AG04450 (cell line): ENCODE results near the gene TRPM2. TPM values are rescaled to one million over a fixed set of nuclear protein-coding genes. Genes with fewer than 3 reads are reported as not detected.

Source experiments
- CTCF ChIA-PET: fragments of 300-600, 350-600 bp; formaldehyde crosslinking; extraction: SDS; loops from one replicate; lab custom pipeline; 2022; ENCODE audit warnings: antibody characterized with exemption, inconsistent platforms; lab: Charles Lee
- POLR2A ChIA-PET: fragments of 350-600 bp; formaldehyde crosslinking; extraction: SDS; loops from one replicate; lab custom pipeline; 2021; ENCODE audit warnings: antibody characterized with exemption, inconsistent platforms; lab: Yijun Ruan, JAX
- DNase-seq: peaks from one replicate; pipeline ENCODE4 v3.0.0-alpha.2; 2011; ENCODE audit warnings: low read depth, low spot score
- H3K27ac ChIP-seq: one replicate; pipeline ENCODE4 v1.5.1; 2012; ENCODE audit warnings: low read depth, low read length, control low read depth
- H3K27me3 ChIP-seq: one replicate; pipeline ENCODE4 v1.6.0; 2012; ENCODE audit warnings: low read length; ENCODE audit not compliant: control insufficient read depth, insufficient read depth
- H3K4me3 ChIP-seq: 2 replicates; pipeline ENCODE4 v1.5.1; 2011; ENCODE audit warnings: mild to moderate bottlenecking, low read depth, low read length, control low read depth
- H3K9me3 ChIP-seq: 2 replicates; pipeline ENCODE4 v1.5.1; 2012; ENCODE audit warnings: low read length; ENCODE audit not compliant: control insufficient read depth, insufficient read depth
- polyA plus RNA-seq: library from polyadenylated mRNA; depleted of rRNA; stranded (reverse); fragments of >200 nt; gene quantifications from 2 replicates; pipeline ENCODE4 v1.2.3, GENCODE V29; 2011
- TF ChIP-seq, protein P1 (sequence below): IDR thresholded peaks from 2 replicates; pipeline ENCODE4 v1.5.1; 2011; ENCODE audit warnings: low read depth, low read length, control low read depth, inconsistent platforms

The TRPM2 gene
- polyA plus RNA-seq, 1 experiment, result not detected

DNA sequence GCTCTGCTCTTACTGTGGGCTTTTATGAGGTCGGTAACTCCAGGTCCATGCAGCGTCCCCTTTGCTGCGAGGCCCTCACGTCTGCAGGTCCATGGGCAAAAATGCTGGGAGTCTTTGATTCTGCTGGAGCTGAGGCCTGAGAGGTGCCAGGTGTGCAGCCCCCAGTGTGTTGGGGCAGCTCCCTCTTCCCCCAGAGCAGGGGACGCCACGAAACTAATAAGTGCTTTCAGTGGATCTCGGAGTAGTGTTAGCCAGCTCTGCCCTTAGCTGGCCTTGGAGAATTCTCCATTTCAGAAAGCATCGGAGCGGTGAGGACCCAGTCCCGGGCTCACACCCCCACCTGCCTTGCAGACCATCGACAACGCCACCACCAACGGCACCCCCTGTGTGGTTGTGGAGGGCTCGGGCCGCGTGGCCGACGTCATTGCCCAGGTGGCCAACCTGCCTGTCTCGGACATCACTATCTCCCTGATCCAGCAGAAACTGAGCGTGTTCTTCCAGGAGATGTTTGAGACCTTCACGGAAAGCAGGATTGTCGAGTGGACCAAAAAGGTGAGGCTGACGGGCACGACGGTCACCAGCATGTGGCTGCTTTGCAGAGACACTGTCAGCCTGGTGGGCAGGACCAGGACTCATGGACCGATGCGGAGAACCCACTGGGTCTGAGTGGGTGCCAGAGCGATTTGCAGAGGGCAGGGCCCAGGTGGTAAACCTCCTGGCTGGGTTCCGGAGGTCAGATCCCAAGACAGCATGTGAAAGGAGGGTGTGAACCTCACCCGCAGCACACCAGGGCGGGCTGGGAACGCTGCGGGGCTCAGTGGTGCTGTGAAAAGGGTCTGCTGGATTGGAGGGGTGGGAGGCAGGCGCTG lies 25.5 kb downstream of the TRPM2 start:
- Histone ChIP-seq H3K4me3 (no peak overlapping the region), H3K9me3 (peaks cover 53% of the 10 kb centered on the region), H3K27ac (no peak overlapping the region), H3K27me3 (no peaks in the 10 kb centered on the region)
- CTCF ChIA-PET, result no interaction called here
- TF ChIP-seq, protein P1, sequence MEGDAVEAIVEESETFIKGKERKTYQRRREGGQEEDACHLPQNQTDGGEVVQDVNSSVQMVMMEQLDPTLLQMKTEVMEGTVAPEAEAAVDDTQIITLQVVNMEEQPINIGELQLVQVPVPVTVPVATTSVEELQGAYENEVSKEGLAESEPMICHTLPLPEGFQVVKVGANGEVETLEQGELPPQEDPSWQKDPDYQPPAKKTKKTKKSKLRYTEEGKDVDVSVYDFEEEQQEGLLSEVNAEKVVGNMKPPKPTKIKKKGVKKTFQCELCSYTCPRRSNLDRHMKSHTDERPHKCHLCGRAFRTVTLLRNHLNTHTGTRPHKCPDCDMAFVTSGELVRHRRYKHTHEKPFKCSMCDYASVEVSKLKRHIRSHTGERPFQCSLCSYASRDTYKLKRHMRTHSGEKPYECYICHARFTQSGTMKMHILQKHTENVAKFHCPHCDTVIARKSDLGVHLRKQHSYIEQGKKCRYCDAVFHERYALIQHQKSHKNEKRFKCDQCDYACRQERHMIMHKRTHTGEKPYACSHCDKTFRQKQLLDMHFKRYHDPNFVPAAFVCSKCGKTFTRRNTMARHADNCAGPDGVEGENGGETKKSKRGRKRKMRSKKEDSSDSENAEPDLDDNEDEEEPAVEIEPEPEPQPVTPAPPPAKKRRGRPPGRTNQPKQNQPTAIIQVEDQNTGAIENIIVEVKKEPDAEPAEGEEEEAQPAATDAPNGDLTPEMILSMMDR, result no peak
- POLR2A ChIA-PET, result no interaction called here
- DNase-seq, result no peak

DNA sequence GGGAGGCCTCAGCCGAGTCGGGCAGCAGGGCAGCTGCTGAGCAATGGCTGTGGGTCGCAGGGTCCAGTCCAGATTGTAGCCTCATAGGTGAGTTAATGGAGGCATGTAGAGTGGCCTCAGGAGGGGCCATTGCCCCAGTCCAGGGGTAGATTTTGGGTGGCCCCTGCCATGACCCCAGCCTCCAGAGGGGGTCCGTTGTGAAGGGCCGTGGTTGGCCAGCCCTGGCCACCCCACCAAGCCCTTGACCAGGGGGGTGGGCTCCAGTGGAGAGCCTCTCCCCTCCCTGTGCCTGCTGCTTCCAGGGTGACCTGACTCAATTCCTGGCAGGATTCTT lies 26.1 kb downstream of the TRPM2 start:
- ChIA-PET POLR2A (no interaction called here), CTCF (no interaction called here)
- Histone ChIP-seq H3K27ac (no peak overlapping the region), H3K27me3 (no peaks in the 10 kb centered on the region), H3K4me3 (no peak overlapping the region), H3K9me3 (peaks cover 50% of the 10 kb centered on the region)
- DNase-seq, result no peak
- TF ChIP-seq, protein P1, result no peak

DNA sequence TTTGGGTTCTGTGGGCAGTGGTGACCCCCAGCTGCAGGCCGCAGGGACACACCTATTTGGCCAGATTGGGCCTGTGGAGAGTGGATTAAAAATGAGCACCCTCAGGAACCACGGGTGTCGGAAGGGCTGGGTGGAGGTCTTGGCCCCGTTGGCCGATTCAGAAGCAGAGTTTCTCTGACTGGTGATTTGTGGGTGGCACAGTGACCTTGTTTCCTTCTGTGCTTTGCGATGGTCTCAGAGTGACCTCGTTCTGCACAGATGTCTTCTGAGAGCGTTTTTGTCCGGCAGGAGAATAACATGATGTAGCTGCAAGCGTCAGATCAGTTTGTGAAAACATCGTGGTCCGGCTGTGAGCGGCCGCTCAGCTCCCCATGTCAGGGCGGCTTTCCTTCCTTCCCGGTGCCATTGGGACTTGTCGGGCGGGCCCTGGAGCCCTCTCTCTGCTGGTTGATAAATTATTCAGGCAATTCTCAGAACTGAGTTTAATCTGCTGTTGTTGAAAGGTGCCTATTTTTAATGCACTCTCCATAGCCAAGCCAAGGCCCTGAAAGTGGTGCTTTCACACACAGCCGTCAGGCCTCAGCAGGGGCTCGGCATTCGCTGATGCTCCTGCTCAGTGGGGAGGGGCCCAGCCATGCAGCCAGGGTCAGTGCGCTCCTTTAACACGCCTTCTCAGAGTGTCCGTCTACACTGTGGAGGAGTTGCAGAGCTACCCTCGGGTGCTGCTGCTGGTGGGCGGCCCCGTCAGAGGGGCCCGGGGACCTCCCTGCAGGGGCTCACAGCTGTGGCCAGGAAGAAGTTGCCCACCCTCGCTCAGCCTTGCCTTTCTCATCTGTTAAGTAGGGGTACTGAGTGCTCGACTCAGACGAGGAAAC lies 26.8 kb downstream of the TRPM2 start:
- POLR2A ChIA-PET, result no interaction called here
- no peak for DNase-seq
- CTCF ChIA-PET, result no interaction called here
- Histone ChIP-seq H3K27me3 (no peaks in the 10 kb centered on the region), H3K27ac (no peak overlapping the region), H3K9me3 (peaks cover 47% of the 10 kb centered on the region), H3K4me3 (no peak overlapping the region)
- TF ChIP-seq, protein P1, result no peak

DNA sequence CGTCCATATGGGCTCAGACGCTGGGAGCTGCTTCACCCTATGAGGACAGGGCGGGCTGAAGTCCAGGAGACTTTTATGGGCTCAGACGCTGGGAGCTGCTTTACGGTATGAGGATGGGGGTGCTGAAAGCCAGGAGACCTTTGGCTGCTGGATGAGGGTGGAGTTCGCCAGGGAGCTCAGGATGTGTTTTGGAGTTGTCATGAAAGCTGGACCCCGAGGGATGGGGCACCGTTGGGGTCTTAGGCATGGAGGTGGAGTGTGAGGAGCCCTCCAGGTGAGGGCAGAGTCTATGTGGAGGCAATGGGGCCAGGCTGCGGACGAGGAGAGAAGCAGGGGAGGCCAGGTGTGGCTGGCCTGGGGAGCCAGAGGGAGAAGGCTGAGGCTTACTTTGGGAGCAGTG lies 27.5 kb downstream of the TRPM2 start:
- Histone ChIP-seq H3K4me3 (no peak overlapping the region), H3K27me3 (no peaks in the 10 kb centered on the region), H3K27ac (no peak overlapping the region), H3K9me3 (peaks cover 40% of the 10 kb centered on the region)
- DNase-seq, result no peak
- ChIA-PET POLR2A (no interaction called here), CTCF (no interaction called here)
- TF ChIP-seq, protein P1, result no peak

DNA sequence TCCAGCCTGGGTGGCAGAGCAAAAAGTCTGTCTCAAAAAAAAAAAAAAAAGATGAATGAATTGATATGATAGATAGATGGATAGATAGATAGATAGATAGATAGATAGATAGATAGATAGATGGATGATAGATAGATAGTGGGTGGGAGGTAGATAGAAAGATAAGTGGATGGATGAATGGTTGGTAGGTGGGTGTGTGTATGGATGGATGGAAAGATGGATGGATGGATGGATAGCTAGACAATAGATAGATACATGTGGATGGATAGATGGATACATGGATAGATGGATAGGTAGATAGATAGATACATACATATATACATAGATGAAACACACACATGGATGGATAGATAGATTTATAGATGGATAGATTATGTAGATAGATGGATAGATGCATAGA lies 28.5 kb downstream of the TRPM2 start:
- ChIA-PET POLR2A (no interaction called here), CTCF (no interaction called here)
- H3K27me3 ChIP-seq, result no peaks in the 10 kb centered on the region
- TF ChIP-seq, protein P1, result no peak
- H3K4me3 ChIP-seq, result no peak overlapping the region
- no peak overlapping the region for H3K27ac ChIP-seq
- peaks cover 41% of the 10 kb centered on the region for H3K9me3 ChIP-seq
- no peak for DNase-seq
